GM11168 (cell line): Measurements from ENCODE around the gene SPTBN1.

Source experiments
- in situ Hi-C: fragments of 300-500 bp; cut with MboI; formaldehyde crosslinking; loops from one replicate; pipeline ENCODE4 v1.12.0; 2022; ENCODE audit warnings: low sequenced_read_pairs; ENCODE audit not compliant: unreplicated experiment

The SPTBN1 gene

DNA sequence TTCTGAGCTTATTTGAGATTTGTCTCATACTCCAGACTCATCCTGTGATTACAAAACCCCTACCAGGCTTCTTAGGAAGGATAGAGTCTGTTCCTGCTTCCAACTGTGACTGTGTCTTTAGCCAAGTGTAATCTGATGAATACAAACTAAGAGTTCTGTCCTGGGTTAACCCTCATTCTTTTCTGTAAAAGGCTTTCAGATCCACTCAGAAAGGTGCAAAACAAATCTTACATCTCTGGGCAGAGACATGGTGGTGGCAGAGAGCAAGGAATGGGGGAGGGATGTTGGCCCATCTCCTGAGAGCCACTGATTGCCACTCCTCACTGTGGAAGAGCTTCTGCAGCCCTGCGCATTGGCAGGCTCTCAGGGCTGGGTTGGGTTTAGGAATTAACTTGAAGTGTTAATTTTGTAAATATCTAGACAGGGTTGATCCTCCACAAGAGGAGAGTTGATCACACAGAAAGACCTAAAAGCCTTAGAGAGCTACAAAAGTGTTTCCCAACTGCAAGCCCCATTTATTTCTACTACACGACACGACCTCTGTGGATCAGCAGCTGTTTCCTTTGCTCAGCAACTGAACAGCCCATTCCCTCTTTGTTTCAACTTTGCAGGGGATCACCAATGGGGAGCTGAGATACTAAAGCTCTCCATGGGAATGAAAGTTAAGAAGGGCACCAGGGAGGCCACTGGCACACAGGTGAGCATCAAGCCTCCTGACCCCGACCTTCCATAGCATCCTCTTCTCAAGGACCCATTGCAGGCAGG, 23.7 kb upstream of the SPTBN1 start:
- in situ Hi-C loops, result no loop called here

DNA sequence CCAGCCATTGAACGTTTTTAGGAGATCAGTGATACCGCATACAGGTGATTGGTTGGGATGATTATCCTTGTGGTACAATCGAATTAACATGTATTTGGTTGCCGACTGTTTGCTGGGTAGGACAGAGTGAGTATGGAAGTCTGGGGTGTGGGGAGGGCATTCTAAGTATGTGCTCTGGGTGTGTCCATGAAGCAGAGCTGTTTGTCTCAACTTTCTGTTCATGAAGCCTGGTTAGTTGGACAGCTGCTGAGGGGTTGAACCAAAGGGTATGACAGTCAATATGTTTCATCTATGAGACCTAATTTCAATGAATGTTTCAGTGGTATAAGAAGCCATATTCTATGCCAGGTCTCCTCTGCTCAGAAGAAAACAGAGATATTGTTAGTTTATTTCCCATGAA, 21.9 kb upstream of the SPTBN1 start:
- in situ Hi-C loops, result no loop called here

GRCh38 chr2:54434711-54435110, 21.4 kb upstream of the SPTBN1 start:
- in situ Hi-C loops, result no loop called here

DNA sequence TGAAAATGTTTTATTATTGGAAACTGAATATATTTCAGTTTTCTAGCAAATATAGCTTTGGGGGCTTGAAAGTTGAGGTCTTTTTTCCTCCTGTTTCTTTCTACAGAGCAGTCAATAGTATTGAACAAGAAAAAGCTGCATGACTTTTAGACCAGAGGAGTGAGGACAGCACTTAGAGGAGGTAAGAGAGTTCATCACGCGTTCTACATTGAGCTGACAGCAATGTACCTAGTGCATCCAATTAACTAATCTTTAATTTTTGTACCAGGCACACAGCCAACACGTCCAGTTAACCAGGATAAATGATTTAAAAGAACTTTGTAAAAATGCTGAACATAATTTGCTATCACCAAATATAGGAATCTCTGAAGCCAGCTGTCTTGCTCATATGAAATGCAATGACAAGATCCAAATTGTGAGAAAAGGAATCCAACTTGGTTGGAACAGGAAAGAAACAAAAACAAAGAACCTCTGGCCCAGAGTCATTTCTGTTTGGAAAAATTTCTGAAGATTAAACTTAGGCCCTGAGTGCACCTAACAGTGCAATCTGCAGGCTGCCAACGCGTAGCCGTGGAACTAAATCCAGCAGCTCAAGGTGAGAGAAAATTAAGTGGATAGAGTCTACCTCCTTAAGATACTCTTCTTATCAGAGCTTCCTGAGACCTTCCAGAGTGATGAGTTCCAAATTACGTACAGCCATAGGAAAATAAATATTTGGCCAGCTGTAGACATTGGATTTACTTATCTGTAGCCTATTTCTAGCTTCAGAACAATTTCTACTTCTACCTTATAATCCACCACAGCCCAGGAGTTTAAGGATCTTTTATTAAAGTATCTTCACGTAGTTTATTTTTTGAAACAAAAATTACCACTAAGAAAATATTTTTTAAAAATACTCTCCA, 20.6 kb upstream of the SPTBN1 start:
- in situ Hi-C loops, result no loop called here

DNA sequence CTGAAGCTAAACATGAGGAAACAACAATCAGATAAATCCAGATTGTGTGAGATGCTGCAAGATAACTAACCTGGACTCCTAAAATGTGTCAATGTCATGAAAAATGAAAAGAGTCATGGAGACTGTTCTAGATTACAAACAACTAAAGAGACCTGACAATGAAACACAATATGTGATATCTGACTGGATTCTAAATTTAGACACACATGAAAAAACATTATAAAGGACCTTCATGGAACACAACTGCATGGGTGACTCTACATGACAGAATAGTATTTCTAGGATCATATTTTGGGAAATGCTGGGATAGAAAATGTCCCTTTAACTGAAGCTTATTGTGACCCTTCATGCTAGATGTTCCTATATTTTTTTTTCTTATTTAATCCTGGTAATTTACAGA, 18.5 kb upstream of the SPTBN1 start:
- in situ Hi-C loops, result no loop called here

GRCh38 chr2:54438271-54438670, 17.9 kb upstream of the SPTBN1 start:
- in situ Hi-C loops, result no loop called here

DNA sequence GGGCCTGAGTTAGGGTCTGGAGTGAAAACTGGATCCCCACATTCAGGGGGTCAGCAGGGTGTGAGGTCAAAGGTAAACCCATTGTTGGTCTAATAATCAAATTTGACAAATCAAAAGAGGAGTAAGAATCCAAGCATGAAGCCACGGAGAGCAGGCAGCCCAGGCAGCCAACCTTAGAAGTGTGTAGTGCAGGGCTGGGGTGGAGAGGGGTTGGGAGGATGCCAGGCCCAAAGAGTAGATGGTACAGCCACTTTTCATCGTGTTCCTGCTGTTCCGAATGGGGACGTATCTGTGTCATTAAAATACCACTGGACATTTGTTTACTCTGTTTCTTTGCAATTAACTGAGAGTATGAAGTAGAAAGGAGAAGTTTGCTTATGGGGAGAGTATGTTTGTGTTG, 16.5 kb upstream of the SPTBN1 start:
- in situ Hi-C loops, result no loop called here

DNA sequence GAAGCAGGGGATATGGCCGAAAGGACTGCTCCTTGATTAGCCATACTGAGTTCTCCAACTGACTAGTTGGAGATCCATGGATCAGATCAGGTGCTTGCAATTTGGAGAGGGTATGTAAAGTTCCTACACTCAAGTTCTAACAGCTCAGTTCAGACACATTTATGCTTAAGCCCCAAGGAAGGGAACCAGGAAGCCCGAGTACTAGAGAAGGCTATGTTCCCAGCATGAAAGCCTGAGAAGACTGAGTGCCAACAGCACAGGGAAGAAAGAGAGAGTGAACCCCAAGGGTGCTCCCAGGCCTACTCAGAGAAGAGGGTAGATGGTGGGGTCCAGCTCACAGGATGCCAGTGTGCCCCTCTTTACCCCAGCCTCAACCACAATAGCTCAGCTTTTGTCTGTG, 16.1 kb upstream of the SPTBN1 start:
- in situ Hi-C loops, result no loop called here

GRCh38 chr2:54444503-54444902, 11.6 kb upstream of the SPTBN1 start:
- in situ Hi-C loops, result no loop called here

- in situ Hi-C loops, result no loop called here
Observed at GRCh38 chr2:54446122-54446521, 10.0 kb upstream of the SPTBN1 start.

DNA sequence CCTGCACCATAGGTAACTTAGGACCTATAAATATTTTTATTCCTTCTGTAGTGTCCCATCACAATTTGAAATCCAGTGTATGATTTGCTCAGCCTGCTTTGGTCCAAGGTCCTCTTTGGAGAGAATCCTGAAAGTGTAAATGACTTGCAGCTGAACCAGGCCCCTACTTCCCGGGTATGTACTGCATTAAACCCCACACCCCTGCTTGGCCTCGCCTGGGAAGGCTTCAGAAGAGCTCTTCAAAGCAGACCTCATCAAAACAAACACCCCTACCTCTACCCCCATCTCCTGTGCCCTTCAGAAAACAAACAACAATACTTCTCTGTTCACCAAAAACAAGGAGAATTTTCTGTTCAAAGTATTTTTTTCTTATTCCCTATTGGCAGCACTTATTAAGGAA, 9.5 kb upstream of the SPTBN1 start:
- in situ Hi-C loops, result no loop called here

DNA sequence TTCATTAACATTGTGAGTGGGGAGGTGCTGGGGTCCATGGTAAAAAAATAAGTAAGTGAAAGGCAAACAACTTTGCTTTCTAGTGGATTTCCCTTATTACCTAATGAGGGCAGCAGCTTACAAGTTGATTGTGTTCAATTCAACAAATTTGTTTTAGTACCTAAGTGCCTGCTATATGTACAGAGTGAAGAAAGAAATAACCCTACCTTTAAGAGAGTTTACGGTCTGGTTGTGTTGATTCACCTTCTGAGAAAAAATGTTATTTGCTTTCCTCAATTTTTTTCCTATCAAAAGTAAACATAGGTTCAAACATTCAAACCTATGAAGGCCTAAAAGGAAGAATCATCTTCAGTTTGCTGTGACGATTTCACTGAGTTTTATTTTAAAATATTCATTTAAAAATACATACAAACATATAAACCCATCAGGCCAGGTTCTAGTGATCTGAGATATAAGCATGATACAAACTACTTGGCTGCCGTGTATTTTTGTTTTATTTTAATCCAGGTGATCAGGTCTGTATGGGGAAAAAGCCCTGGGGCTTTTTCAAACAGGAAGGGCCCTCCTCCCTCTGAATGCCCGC, 1.5 kb upstream of the SPTBN1 start:
- in situ Hi-C loops, result no loop called here

GRCh38 chr2:54455131-54455562, 980 bp upstream of the SPTBN1 start:
- in situ Hi-C loops, result no loop called here

DNA sequence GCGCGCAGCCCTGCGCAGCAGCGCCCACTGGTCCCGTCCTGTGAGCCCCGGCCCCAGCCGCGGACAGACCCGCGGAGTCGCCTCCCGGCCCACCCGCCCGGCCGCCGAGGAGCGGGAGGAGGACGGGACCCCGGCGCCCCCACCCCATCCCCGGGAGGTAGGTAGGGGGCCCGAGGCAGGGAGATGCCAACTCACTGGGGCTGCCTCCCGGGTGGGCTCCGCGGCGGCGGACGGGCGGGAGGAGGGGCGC, 160 bp downstream of the SPTBN1 start:
- in situ Hi-C loops, result no loop called here

DNA sequence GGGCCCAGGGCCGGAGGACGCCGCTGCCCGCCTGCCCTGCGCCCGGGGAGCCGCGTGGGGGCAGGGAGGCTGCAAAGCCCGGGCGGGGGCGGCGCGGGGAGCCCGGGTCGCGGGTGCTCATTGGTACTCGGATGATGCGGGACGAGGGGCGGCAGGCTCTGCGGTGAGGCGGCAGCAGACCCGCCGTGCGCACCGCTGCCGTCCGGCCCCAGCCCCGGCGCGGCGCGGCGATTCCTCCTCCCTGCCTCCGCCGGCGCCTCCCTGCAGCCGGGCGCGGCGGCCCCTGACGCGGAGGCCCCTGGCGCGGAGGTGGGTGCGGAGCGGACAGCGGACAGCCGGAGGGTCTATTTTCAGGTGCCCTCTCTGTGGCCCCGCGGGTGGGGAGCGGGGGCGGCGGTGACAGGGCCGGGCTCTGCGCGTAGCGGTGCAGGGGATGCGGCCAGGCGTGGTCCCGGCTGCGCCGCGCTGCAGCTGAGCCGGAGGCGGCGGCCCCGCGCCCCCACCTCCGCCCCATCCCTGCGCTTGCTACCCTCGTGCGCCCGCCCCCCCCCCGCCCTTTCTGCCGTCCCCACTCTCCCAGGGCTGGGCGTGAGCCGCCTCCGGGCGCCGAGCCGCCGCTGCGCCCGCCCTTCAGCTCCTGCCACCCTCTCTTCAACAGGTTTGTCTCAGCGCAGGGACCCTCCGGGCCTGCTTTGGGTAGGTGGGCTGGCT, 640 bp downstream of the SPTBN1 start:
- in situ Hi-C loops, result no loop called here

DNA sequence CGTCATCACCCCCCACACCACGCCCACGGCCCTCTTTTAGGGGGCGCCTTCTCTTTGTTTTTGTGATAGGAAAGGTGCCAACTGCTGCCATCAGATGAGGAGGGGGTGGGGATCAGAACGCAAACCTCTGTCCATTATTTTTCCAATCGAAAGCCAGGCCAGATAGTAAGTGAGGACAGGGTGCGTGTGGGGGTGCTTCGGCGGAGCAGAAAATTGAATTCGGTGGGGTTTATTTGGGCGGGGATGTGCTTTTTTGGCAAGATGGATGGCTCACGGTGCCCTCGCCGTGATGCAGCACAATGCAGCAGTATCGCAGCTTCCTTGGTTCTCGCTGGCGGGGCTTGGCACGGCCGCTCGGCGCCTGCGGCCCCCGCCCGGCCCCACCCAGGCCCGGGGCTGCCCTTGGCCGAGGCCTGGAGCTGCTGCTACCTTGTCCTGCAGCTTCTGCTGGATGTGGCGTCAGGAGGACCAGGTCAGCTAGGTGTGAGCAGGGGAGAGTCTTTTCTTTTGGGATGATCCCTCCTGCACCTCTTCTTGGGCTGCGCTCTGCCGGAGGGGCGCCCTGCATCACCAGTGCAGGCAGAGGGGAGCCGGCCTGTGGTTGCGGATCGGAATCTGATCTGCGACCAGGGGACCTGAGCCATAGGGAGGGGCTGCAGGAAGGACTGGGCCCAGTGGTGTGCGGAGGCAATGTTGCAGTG, 1.3 kb downstream of the SPTBN1 start:
- in situ Hi-C loops, result no loop called here

DNA sequence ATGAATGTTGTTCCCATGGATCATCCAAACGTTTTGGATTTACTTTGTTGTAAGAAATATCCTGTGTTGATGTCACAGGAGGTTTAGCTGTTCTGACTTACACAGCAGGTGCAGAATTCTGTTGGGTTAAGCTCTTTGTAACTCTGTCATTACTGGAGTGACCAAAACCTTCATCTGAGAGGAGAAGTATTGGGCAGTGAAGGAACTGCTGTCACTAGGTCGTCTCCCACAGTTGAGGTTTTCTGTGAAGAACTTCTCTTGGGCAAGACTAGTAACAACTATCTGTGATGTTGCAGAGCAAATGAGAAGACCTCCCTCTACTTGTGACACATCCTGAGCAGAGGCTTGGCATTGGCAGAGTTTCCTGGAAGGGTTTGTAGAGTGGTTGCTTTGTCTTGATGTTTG, 2.9 kb downstream of the SPTBN1 start:
- in situ Hi-C loops, result no loop called here

DNA sequence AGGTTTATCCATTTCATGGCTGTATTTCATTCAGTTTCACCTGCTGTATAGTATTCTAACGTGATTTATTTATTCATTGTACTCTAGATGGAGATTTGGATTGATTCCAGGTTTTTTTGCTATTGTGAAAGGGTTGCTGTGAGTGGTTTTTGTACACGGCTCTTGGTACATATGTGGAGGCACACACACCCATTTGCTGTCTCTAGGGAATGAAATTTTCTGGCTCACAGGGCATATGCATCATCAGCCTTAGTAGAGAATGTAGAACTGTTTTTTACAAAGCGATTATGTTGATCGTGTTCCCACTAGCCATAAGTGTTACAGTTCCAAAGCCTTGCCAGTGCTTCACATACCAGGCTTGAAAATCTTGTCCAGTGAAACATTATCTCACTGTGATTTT, 5.1 kb downstream of the SPTBN1 start:
- in situ Hi-C loops, result no loop called here

DNA sequence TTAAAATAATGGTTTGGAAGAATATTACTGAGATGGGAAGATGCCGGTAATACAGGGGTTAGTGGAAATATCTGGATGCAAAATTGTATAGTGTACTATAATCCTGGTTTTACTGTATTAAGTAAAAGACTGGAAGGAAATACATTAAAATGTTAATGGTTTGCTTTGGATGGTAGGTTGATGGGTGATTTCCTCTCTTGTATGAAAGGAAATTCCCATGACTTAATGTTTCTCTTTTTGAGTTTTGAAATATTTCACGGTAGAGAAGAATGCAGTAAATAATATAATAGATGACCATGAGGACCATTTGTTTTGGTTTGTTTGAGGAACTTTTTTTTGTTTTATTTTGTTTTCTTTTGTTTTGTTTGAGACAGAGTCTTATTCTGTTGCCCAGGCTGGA, 8.2 kb downstream of the SPTBN1 start:
- in situ Hi-C loops, result no loop called here

GRCh38 chr2:54465143-54465542, 9.0 kb downstream of the SPTBN1 start:
- in situ Hi-C loops, result no loop called here
